IPS-18c (cell line): ENCODE results near the gene SIK3.

ENCODE experiments used
- H3K4me3 ChIP-seq: 2 replicates; pipeline ENCODE4 v1.7.0; 2013; ENCODE audit warnings: low read depth, mild to moderate bottlenecking, low read length, moderate library complexity; ENCODE audit not compliant: insufficient read depth
- H3K9me3 ChIP-seq: one replicate; pipeline ENCODE4 v1.6.1; 2013; ENCODE audit warnings: mild to moderate bottlenecking, low read length, moderate library complexity; ENCODE audit not compliant: control insufficient read depth, insufficient read depth

The SIK3 gene

DNA sequence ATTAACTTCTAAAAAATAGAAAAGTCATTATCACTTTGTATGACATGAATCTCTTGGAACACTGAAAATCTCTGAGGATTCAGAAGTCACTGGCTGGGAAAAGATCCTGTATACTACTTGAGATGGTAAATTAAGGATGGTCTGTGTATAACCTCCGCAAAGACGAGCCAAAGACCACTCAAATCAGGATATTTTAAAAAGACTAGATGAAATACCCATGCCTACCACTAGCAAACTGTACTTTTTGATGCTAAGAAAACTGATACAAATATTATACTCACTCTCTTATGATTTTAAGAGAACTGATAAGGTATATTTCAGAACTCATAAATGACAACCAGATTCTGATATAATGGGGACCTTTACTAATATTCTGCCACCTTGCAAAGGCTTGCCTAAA is 182.2 kb downstream of the SIK3 start:
- Histone ChIP-seq H3K9me3 (no peaks in the 10 kb centered on the region), H3K4me3 (no peak overlapping the region)

DNA sequence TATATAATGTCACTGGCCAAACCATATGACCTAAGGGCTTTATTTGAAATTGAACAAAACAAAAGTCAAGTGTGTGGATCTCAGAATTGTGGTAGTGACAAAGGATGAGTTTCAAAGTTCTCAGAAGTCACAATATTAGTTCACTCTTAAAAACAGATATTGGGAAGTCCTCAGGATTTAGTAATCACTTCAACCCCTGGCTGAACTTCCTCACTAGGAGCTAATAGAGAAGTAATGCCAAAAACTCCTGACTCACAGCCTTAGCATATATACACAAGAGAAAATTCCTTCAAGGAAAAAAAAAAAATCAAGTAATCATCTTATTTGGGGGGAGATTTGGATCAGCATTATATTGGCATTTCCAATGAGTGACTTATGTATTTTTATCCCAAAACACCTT is 185.2 kb downstream of the SIK3 start:
- Histone ChIP-seq H3K4me3 (no peak overlapping the region), H3K9me3 (no peaks in the 10 kb centered on the region)

DNA sequence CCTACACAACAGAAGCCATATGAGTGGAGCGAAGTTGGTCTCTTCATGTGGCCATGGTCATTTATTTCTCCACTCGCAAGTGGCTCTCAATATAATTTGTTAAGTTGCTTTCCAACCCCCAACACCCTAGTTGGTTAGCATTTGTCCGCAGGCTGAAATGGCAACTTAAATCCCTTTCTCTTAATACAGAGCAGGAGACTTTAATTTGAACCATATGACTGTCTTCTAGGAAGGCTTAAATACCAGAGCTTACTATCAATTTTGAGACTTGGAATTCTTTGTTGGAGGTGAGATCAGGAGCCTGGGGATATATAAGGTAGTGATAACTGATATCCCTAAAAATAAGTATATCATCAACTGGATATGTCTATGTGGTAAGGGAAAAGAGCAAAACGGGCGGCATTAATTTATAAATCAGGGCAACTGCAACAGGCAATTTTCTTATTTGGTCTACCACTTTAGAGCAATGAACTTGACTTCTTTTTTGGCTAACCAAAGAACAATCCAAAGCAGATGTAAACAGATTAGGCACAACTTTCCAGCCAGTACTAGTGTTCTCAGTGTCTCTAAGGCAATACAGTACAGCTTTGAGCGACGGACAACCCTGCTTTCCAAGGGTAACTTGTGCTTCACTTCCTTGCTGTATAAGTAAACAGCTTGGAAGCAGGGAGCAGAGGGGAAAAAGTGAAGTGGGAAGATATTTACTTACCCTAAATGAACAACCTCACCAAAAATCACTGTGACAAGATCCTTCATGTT is 186.1 kb downstream of the SIK3 start:
- Histone ChIP-seq H3K9me3 (no peaks in the 10 kb centered on the region), H3K4me3 (no peak overlapping the region)

DNA sequence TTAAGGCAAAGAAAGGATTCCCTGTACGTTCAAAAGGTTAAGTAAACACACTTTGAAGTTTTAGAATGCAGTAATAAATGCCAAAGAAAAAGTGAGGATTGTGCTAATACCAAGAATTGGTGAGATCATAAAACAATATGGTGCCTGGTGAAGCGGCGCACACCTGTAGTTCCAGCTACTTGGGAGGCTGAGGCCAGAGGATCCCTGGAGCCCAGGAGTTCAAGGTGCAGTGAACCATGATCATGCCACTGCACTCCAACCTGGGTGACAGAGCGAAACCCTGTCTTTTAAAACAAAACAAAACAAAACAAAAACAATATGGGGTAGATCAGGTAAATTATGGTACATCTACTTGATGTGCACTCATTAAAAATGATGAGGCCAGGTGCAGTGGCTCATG is 187.4 kb downstream of the SIK3 start:
- Histone ChIP-seq H3K4me3 (no peak overlapping the region), H3K9me3 (no peaks in the 10 kb centered on the region)

DNA sequence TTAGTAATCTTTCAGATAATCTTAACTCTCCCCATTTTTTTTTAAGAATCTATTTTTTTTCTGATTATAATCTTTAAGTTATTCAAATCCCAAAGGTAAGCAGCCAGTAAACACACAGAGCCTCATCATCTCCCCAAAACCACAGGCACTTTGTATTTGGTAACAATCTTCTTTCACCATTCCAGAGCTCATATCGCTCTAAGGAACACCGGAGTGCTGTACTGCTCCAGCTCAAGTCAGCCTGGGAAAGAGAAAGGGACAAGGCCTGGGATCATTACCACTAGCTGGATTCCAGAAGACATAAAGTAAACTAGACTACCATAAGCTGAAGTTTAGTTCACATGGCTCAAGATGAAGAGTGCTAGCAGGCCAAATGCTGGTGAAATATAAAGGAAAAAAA is 187.8 kb downstream of the SIK3 start:
- H3K4me3 ChIP-seq: no peak overlapping the region
- no peaks in the 10 kb centered on the region for H3K9me3 ChIP-seq

DNA sequence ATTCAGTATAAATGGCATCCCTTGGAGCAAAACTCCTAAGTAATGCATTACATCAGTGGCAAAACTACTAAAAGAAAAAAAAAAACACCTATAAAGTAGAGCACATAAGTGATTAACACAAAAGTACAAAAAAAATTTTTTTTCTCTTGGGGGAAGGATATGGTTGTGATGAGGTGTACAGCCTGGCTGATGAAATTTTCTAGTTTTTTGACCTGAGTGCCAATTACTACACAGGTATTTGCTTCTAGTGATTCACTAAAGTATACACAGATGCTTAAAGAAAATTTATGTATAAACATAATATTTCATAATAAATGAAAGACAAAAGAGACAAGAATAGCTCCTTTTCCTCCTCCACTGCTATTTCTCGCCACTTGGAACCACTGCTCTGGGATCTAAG is 189.0 kb downstream of the SIK3 start:
- no peak overlapping the region for H3K4me3 ChIP-seq
- H3K9me3 ChIP-seq: no peaks in the 10 kb centered on the region

DNA sequence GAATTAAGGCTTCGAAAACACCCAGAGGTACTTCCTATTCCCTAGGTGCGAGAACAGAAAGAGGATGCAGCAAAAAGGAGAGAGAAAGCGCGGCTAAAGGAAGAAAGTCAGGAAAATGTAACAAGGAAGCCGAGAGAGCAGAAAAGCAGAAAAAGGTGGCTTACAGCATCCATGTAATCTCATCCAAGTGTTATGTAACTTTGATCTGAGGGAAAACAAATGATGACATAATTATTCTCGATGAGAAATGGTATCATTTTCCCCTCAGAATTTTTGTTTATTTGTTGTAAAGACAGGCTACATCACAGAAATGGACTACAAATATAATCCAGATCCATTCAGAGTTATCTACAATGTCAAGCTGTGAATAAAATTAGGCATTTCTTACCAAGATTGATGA is 191.7 kb downstream of the SIK3 start:
- no peak overlapping the region for H3K4me3 ChIP-seq
- H3K9me3 ChIP-seq: no peaks in the 10 kb centered on the region

DNA sequence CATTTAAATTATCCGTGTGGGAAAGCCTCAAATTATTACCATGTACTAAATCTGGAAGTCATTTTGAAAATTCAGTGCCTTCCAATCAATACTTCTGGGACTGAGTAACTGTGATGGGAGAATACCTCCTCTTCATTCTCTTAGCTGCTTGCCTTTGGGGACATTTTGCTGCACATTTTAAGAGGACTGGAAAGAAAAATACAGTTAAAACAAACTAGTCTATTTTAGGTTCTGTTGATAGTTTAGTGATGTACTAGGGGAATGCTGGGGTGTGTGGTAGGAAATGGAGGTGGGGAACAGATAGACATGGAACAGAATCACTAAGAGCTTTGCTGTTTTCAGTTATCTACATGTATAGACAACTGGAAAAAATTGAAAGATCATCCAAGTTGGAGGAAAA is 195.1 kb downstream of the SIK3 start:
- H3K4me3 ChIP-seq: no peak overlapping the region

DNA sequence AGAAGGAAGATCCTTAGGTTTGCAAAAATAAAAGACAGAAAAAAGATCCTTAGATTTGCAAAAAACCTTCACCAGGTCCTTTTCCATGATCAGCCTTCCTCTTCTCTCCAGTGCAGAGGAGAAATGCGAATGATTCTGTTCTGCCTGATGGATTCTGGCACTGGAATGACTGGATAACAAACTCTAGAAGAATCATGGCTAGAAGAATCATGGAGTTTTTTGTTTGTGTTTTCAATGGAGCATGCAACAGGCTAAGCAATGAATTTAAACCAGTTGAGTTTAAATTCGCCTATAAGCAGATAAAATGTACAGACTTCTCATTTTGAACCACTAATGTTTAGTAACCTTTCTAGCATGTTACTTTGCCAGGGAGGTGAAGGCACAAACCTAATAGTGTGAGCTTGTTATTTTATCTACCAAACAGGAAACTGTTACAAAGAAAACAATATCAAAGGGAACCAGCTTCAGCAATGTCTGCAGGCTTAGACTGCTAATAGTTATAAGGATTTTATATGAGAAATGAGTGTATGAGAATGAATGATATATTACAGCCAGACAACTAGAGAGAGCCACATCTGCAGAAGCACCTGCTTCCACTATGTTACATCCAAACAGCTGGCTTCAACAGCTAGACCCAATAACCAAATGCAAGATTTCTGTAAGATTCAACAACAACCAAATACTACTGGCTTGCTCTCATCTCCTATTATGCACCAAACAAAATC is 196.1 kb downstream of the SIK3 start:
- Histone ChIP-seq H3K4me3 (no peak overlapping the region), H3K9me3 (no peaks in the 10 kb centered on the region)

More for the DNA sequence above, 195.1 kb downstream of the SIK3 start:
- H3K9me3 ChIP-seq: no peaks in the 10 kb centered on the region

DNA sequence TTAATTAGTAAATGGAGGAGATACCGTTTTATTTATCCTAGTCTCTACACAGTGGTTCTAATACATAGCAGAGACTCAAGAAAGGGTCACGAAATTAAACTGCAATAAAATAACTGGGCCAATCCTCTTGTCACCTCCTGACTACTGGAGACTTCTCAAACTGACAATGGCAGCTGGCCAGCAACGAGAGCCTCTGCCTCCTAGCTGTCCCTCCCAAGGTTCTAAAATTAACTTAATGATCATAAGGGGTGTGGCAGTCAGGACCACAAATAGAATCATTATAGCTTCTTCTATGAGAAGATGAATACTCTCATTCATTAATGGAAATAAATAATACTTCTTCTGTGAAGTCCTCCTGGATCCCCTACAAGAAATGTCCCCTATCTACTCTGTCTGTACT is 197.0 kb downstream of the SIK3 start:
- Histone ChIP-seq H3K9me3 (no peaks in the 10 kb centered on the region), H3K4me3 (no peak overlapping the region)

DNA sequence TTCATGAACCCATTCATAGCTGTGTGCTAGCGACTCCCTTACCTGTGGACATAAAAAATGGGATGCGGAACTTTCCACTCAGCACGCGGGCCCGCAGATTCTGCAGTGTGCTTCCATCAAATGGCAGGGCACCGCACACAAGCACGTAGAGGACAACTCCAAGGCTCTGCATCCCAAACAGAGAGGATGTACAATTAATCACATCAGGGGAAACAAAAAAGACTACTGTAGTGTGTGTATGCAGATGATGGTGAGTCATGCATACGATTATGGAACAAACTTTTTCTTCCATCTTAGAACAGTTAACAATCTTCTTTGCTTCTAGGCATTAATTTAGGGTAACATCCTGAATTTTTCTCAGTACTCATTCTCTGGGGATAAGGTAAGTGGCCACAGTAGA is 202.0 kb downstream of the SIK3 start:
- Histone ChIP-seq H3K4me3 (no peak overlapping the region), H3K9me3 (no peaks in the 10 kb centered on the region)

DNA sequence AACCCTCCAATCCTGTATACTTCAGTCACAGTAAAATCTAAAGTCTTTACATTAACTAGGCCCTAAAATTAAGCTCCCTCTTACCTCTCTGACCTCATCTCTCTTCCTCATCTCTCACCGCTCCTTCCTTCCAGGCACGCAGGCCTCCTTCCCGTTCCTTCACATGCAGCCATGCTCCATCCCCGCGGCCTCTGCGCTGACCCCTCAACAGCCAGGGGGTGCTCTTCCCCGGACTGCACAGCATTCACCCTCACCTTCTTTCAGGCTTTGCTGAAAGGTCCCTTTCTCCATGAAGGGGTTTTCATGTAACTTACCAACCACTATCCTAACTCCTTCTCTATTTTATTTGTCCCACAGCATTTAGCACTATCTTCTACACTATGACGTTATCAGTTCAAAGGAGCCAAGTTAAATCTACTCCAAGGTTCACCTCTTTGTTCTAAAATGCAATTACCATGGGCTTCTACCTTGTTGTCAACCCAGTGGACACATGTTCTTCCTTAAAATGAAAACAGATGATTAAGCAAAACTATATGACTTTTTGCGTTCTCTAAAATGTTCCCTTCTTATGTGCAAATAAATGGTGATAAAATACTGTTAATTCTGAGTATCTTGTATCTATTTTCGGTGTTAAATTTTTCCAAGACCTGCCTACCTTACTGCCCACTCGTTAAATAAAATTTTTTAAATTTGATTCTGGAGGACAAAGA is 203.0 kb downstream of the SIK3 start:
- H3K9me3 ChIP-seq: no peaks in the 10 kb centered on the region
- H3K4me3 ChIP-seq: no peak overlapping the region

DNA sequence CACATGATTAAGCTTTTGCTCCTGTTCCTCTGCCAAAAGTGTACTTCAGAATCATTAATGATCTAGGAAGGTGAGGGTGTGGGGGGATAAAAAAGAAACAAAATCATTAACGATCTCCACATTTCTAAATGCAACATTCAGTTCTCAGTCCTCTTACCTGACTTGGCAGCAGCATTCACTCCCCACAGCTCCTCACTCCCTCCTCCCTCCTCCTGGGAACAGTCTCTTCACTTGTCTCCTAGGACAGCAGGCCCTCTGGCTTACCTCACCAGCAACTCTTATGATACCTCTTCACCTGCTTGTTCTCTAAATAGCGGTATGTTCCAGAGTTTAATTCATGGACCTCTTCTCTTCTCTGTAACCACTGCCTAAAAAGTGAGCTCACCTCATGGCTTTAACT is 204.3 kb downstream of the SIK3 start:
- H3K4me3 ChIP-seq: no peak overlapping the region
- no peaks in the 10 kb centered on the region for H3K9me3 ChIP-seq

DNA sequence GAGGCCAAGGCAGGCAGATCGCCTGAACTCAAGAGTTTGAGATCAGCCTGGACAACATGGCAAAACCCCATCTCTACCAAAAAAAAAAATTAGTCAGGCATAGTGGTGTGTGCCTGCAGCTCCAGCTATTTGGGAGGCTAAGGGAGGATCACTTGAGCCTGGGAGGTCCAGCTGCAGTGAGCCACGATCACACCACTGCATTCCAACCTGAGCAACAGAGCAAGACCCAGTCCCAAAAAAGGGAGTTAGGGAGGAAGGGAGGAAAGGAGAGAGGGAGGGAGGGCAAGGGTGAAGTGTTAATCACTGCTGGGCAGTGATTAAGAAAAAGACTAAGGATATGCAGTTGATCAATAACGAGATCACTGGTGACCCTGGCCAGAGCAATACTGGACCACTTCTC is 204.8 kb downstream of the SIK3 start:
- H3K4me3 ChIP-seq: no peak overlapping the region

DNA sequence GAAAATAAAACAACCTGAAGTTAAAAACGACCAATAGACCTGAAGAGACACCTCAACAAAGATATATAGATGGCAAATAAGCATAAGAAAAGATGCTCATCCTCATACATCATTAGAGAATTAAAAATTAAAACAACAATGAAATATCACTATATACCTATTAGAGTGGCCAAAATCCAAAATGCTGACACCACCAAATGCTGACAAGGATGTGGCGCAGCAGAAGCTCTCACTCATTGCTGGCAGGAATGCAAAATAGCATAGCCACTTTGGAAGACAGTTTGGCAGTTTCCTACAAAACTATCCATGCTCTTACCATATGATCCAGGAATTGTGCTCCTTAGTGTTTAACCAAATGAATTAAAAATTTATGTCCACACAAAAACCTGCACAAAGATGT is 205.9 kb downstream of the SIK3 start:
- H3K9me3 ChIP-seq: no peaks in the 10 kb centered on the region

More for the DNA sequence above, 204.8 kb downstream of the SIK3 start:
- H3K9me3 ChIP-seq: no peaks in the 10 kb centered on the region

DNA sequence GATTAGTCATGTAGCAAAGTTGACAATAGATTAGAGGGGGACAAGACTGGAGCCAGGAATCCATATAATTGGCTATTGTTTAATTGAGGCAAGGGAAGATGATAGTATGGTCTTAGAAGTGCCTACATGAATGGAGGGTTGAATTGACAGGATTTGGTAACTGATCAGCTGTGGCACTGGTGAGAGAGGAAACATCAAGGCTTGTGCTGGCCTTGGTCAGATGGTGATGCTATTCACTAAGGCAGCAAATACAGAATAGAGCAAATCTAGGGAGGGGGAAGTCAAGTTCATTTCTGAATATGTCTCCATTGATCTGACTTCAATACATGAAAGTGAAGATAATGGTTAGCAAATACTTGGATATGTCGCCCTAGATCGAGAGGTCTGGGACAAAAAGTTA is 206.5 kb downstream of the SIK3 start:
- Histone ChIP-seq H3K9me3 (no peaks in the 10 kb centered on the region), H3K4me3 (no peak overlapping the region)

More for the DNA sequence above, 205.9 kb downstream of the SIK3 start:
- H3K4me3 ChIP-seq: no peak overlapping the region

DNA sequence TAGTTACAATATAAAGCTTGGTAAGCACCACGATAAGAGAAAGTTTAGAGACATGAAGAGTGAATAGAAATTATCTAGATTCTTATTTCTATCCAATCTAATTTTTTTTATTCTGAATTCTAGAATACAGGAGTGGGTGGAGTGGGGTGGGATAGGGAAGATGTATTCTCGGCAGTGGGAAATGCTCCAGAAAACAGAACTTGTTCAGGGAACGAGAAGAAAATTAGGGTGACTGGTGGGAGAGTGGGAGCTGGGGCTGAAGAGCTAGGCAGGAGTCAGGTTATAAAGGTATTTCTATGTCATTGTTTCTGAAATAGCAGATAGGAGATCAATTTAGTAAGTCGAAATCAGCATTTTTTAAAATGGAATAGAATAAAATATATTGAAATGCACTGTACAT is 207.6 kb downstream of the SIK3 start:
- Histone ChIP-seq H3K9me3 (no peaks in the 10 kb centered on the region), H3K4me3 (no peak overlapping the region)

DNA sequence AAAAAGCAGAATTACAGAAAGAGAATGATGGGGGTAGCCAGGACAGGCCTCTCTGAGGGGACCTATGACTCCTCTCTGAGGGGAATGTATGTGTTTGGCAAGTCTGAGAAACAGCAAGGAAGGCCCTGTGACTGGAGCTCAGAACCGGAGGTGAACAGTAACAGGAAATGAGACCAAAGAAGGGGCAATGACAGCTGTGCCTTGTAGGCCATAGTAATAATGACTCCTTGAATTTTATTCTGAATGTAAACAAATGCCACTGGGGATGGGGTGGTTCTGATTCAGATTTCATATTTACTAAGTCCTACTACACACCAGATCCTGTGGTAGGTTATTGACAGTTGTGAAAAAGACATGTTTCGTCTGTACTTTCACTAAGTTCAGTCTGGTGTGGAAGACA is 208.0 kb downstream of the SIK3 start:
- Histone ChIP-seq H3K9me3 (no peaks in the 10 kb centered on the region), H3K4me3 (no peak overlapping the region)
